HEK293T (cell line): ENCODE data around the gene C1QTNF8.

Experiments
- ARNT ChIP-seq: fragments of 450-650 bp; IDR thresholded peaks from 2 replicates; pipeline ENCODE4 v1.6.1; 2017; ENCODE audit warnings: mild to moderate bottlenecking
- FOXK2 ChIP-seq: fragments of 450-650 bp; IDR thresholded peaks from 2 replicates; pipeline ENCODE4 v1.6.1; 2016; ENCODE audit warnings: mild to moderate bottlenecking
- FOXM1 ChIP-seq: fragments of 450-650 bp; IDR thresholded peaks from 2 replicates; pipeline ENCODE4 v1.6.1; 2017; ENCODE audit warnings: mild to moderate bottlenecking, borderline replicate concordance
- LEF1 ChIP-seq: fragments of 450-650 bp; IDR thresholded peaks from 2 replicates; pipeline ENCODE4 v1.6.1; 2017; ENCODE audit warnings: mild to moderate bottlenecking, borderline replicate concordance
- SP1 ChIP-seq: fragments of 450-650 bp; IDR thresholded peaks from 2 replicates; pipeline ENCODE4 v1.6.1; 2017
- SUZ12 ChIP-seq: fragments of 450-650 bp; IDR thresholded peaks from 2 replicates; pipeline ENCODE4 v1.6.1; 2016; ENCODE audit warnings: mild to moderate bottlenecking

GRCh38 chr16:1101573-1102332, 5.7 kb upstream of the C1QTNF8 start:
- TF ChIP-seq ARNT = no peak
- TF ChIP-seq FOXM1 = no peak
- no peak for TF ChIP-seq FOXK2
- TF ChIP-seq SUZ12 = no peak
- no peak for TF ChIP-seq SP1
- TF ChIP-seq LEF1 = no peak
